ENCODE results near the gene MAPK13. TPM values are rescaled to one million over a fixed set of nuclear protein-coding genes. Genes with fewer than 3 reads are reported as not detected.

MAPK13 gene
- total and polyA plus RNA-seq, 2 donors (not counting 1 experiment from before 2014, with no cell fraction given), result 20.6 to 34.8 TPM

- Histone ChIP-seq H3K4me1 (ENCODE audit: control insufficient read depth in 2 of 2, insufficient read depth in 2 of 2, low read length in 2 of 2) (peaks cover 27 to 30% of the 10 kb centered on the region in 2 donors), H3K9me3 (ENCODE audit: control extremely low read depth in 1 of 3, control insufficient read depth in 2 of 3, insufficient read depth in 1 of 3, low read length in 2 of 3) (no peaks in the 10 kb centered on the region), H3K4me2 (replicated peaks; ENCODE audit: low read depth, low read length, poor library complexity, severe bottlenecking) (no peak overlapping the region), H3K4me3 (ENCODE audit: control extremely low read depth in 1 of 5, extremely low read depth in 1 of 5, insufficient read depth in 1 of 5, low read depth in 2 of 5, low read length in 4 of 5) (no peak overlapping the region), H3K9ac (ENCODE audit: low read length) (no peak overlapping the region), H3K36me3 (replicated peaks in 1 of 2; ENCODE audit: control extremely low read depth in 1 of 2, control insufficient read depth in 1 of 2, extremely low read depth in 1 of 2, insufficient read depth in 2 of 2, low read length in 1 of 2) (peaks cover 4 to 34% of the 10 kb centered on the region in 2 experiments), H4K20me1 (ENCODE audit: control insufficient read depth, insufficient read depth, low read length, poor library complexity, severe bottlenecking) (no peaks in the 10 kb centered on the region), H3K79me2 (ENCODE audit: control insufficient read depth, insufficient read depth, low read length) (peaks cover 31% of the 10 kb centered on the region), H2AFZ (ENCODE audit: insufficient read depth, low read depth, low read length, poor library complexity, severe bottlenecking) (no peak overlapping the region), H3K27me3 (replicated peaks in 1 of 4; ENCODE audit: control extremely low read depth in 1 of 4, control insufficient read depth in 3 of 4, insufficient read depth in 4 of 4, low read length in 3 of 4) (no peaks in the 10 kb centered on the region), H3K27ac (ENCODE audit: low read length in 2 of 2) (no peak overlapping the region)
- intact Hi-C loops (cut with micrococcal nuclease), result no loop called here
- no peaks in the 10 kb centered on the region for H3K9me3 Mint-ChIP-seq (ENCODE audit: insufficient read depth)
- H3K27me3 Mint-ChIP-seq, result no peaks in the 10 kb centered on the region
- no peak for DNase-seq
- H3K27ac Mint-ChIP-seq, result no peak overlapping the region
- H3K4me3 Mint-ChIP-seq, result no peak overlapping the region
- CTCF ChIA-PET, result interaction anchor here (0.9 to 3.5 kb wide), 3 partner anchors 8 to 29 kb away, joined by 3 to 25 read pairs (median 3); no protein-coding TSS in a partner anchor
- ATAC-seq (ENCODE audit: low read depth), result no peak
- WGBS (ENCODE audit: insufficient coverage), result 83% methylated on average over 1 of the region's 4 CpGs
- POLR2A ChIA-PET, result no interaction called here
- peaks cover 33% of the 10 kb centered on the region for H3K4me1 Mint-ChIP-seq
- TF ChIP-seq CTCF (IDR thresholded peaks at IDR 0.05), result no peak
- no peak for TF ChIP-seq EZH2 (IDR thresholded peaks at IDR 0.05; ENCODE audit: borderline replicate concordance, insufficient read depth, low read depth, low read length, poor library complexity, severe bottlenecking)
Observed at GRCh38 chr6:36102853-36103252, 27.5 kb upstream of the MAPK13 start.

- H2AFZ ChIP-seq (ENCODE audit: insufficient read depth, low read depth, low read length, poor library complexity, severe bottlenecking), result no peak overlapping the region
- DNase-seq, result no peak
- peaks cover 5 to 39% of the 10 kb centered on the region in 2 experiments for H3K36me3 ChIP-seq (replicated peaks in 1 of 2; ENCODE audit: control extremely low read depth in 1 of 2, control insufficient read depth in 1 of 2, extremely low read depth in 1 of 2, insufficient read depth in 2 of 2, low read length in 1 of 2)
- H3K4me3 Mint-ChIP-seq, result no peak overlapping the region
- H3K27ac Mint-ChIP-seq, result no peak overlapping the region
- H3K79me2 ChIP-seq (ENCODE audit: control insufficient read depth, insufficient read depth, low read length), result peaks cover 31% of the 10 kb centered on the region
- no peaks in the 10 kb centered on the region for H3K27me3 ChIP-seq (replicated peaks in 1 of 4; ENCODE audit: control extremely low read depth in 1 of 4, control insufficient read depth in 3 of 4, insufficient read depth in 4 of 4, low read length in 3 of 4)
- intact Hi-C loops (cut with micrococcal nuclease), result no loop called here
- peaks cover 33 to 36% of the 10 kb centered on the region in 2 donors for H3K4me1 ChIP-seq (ENCODE audit: control insufficient read depth in 2 of 2, insufficient read depth in 2 of 2, low read length in 2 of 2)
- 100% methylated on average over 2 of the region's 2 CpGs for WGBS (ENCODE audit: insufficient coverage)
- POLR2A ChIA-PET, result no interaction called here
- H3K4me2 ChIP-seq (replicated peaks; ENCODE audit: low read depth, low read length, poor library complexity, severe bottlenecking), result no peak overlapping the region
- H3K4me3 ChIP-seq (ENCODE audit: control extremely low read depth in 1 of 5, extremely low read depth in 1 of 5, insufficient read depth in 1 of 5, low read depth in 2 of 5, low read length in 4 of 5), result no peak overlapping the region
- no peaks in the 10 kb centered on the region for H3K27me3 Mint-ChIP-seq
- H3K9me3 Mint-ChIP-seq (ENCODE audit: insufficient read depth), result no peaks in the 10 kb centered on the region
- H3K9me3 ChIP-seq (ENCODE audit: control extremely low read depth in 1 of 3, control insufficient read depth in 2 of 3, insufficient read depth in 1 of 3, low read length in 2 of 3), result no peaks in the 10 kb centered on the region
- H3K9ac ChIP-seq (ENCODE audit: low read length), result no peak overlapping the region
- no peak overlapping the region for H3K27ac ChIP-seq (ENCODE audit: low read length in 2 of 2)
- TF ChIP-seq CTCF (IDR thresholded peaks at IDR 0.05) (no peak), EZH2 (IDR thresholded peaks at IDR 0.05; ENCODE audit: borderline replicate concordance, insufficient read depth, low read depth, low read length, poor library complexity, severe bottlenecking) (no peak)
- ATAC-seq (ENCODE audit: low read depth), result no peak
- peaks cover 38% of the 10 kb centered on the region for H3K4me1 Mint-ChIP-seq
- CTCF ChIA-PET, result interaction anchor here (1.3 to 3.5 kb wide), 3 partner anchors 10 to 27 kb away, joined by 5 to 25 read pairs (median 5); no protein-coding TSS in a partner anchor
- H4K20me1 ChIP-seq (ENCODE audit: control insufficient read depth, insufficient read depth, low read length, poor library complexity, severe bottlenecking), result no peaks in the 10 kb centered on the region
Observed at GRCh38 chr6:36104836-36105235, 25.5 kb upstream of the MAPK13 start.
